Subcutaneous adipose tissue (tissue), 4 donors: Measurements from ENCODE around the gene HOXD10. TPM values are rescaled to one million over a fixed set of nuclear protein-coding genes. Genes with fewer than 3 reads are reported as not detected.

ENCODE experiments used
- total RNA-seq, 4 donors: library from RNA; depleted of rRNA; stranded (reverse); fragments of >200 nt; gene quantifications; one replicate each; pipeline ENCODE4 v1.1.0, GENCODE V29; 2016
- TF ChIP-seq, protein P1 (sequence below): fragments of 450-650 bp; IDR thresholded peaks from one replicate; pipeline ENCODE4 v1.5.1; 2016; ENCODE audit warnings: low read depth, mild to moderate bottlenecking, control low read depth, antibody characterized with exemption, moderate library complexity

Gene HOXD10
- total RNA-seq, 4 donors from 2014 or later: 0.17 to 0.66 TPM; not detected in 2

DNA sequence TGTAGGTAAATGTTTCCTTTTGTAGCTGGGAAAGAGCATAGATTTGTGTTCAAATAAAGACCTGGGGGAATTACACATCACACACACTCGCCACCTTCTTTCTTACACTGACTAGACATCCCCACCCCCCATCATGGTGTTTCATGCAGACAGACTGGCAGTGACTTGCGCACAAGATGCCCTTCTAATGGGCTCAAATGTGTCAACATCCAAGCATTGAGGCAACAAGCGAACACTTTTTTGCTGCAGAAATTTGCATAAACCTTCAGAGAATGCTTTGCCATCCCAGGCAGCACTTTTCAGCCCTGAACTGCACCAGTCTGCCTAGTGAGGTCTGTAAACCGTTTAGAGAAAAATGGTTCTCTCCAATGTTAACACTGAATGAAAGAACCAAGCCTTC is 17.5 kb downstream of the HOXD10 start:
- TF ChIP-seq, protein P1, sequence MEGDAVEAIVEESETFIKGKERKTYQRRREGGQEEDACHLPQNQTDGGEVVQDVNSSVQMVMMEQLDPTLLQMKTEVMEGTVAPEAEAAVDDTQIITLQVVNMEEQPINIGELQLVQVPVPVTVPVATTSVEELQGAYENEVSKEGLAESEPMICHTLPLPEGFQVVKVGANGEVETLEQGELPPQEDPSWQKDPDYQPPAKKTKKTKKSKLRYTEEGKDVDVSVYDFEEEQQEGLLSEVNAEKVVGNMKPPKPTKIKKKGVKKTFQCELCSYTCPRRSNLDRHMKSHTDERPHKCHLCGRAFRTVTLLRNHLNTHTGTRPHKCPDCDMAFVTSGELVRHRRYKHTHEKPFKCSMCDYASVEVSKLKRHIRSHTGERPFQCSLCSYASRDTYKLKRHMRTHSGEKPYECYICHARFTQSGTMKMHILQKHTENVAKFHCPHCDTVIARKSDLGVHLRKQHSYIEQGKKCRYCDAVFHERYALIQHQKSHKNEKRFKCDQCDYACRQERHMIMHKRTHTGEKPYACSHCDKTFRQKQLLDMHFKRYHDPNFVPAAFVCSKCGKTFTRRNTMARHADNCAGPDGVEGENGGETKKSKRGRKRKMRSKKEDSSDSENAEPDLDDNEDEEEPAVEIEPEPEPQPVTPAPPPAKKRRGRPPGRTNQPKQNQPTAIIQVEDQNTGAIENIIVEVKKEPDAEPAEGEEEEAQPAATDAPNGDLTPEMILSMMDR: no peak

GRCh38 chr2:176135035-176135440 is 18.5 kb downstream of the HOXD10 start:
- TF ChIP-seq, protein P1: no peak

DNA sequence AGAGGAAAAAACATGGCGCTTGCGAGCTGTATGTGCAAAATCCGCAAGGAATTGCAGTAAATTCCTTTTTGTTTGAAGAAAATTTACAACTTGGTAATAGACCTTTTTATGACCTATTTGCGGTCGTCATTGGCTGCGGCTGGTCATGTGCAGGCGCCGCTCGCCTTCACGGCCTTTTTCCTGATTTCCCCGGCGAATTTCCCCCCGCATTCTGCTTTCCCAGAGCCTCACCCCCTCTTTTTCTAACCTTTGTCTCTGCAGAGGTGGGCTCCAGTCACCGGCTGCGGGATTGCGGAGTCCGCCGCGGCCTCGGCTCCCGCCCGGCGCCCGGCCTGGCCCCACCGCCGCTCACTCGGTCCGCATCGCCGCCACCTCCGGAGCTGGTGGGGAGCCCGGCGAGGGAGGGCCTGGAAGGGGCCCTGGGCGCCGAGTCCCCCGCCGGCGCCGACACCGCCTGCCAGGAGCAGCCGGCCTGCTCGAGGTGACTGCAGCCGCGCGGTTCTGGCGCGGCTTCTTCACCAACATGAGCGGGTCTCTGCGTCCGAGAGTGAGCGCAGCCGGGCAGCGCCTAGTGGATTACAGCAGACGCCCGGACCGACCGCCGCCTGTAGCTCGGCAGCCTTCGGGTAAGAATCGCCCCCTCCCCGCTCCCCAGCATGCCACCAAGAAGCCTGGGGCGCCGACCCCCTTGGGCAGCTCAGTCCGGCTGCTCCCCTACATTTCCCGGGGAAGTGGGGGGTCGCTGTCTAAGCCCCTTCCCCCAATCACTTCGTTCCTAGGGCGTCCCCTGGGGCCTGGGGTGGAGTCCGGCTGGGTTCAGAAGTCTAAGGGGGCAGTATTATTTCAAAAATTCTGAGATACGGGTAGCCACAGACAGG is 20.0 kb downstream of the HOXD10 start:
- TF ChIP-seq, protein P1: no peak

- TF ChIP-seq, protein P1: no peak
These were observed 20.6 kb downstream of the HOXD10 start for GRCh38 chr2:176137252-176137580.

DNA sequence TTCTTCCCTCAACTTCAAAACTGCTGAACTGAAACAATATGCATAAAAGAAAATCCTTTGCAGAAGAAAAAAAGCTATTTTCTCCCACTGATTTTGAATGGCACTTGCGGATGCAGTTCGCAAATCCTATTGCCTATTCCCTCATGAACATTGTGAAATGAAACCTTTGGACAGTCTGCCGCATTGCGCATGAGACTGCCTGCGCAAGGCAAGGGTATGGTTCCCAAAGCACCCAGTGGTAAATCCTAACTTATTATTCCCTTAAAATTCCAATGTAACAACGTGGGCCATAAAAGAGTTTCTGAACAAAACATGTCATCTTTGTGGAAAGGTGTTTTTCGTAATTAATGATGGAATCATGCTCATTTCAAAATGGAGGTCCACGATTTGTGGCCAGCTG is 21.3 kb downstream of the HOXD10 start:
- TF ChIP-seq, protein P1: no peak

- TF ChIP-seq, protein P1: no peak
These were observed 21.9 kb downstream of the HOXD10 start for GRCh38 chr2:176138526-176138922.

DNA sequence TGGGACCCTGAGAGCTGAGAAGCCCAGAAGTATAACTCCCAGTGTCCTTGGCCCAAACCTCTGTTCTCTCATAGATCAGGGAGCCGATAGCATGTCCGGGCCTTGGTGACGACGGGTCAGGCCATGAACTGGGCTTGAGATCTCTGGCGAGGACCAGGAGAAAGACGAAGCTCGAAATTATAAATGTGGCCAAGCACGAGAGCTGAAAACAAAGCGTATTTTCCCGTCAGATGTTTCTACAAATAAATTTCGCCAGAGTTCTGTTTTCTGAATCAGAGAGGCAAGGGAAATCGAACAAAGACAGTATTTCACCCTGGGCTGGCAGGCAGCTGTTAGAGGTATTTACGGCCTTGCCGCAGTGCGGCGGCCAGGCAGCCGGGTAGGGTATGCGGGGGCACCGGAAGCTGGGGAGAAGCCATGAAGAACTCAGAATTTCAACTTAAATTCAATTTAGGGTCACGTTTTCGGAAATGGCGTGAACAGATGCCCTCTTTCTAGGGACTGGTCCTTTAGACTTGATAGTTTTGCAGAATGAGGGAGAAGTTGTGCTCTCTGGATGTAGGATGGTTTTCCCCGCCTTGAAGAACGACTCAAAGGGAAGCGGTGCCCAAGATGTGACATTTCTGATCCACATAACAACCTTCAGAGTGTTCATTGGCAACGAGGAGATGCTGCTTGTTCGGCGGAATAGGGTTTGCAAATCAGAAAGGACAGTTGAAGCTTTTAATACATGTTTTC is 22.5 kb downstream of the HOXD10 start:
- TF ChIP-seq, protein P1: no peak
